Urinary bladder (tissue), 4 donors: ENCODE data around the gene EIF3F. TPM values are rescaled to one million over a fixed set of nuclear protein-coding genes. Genes with fewer than 3 reads are reported as not detected.

ENCODE experiments used
- DNase-seq: peaks from one replicate; pipeline ENCODE4 v3.0.0-alpha.2; 2015; ENCODE audit errors: extremely low spot score
- H3K27ac ChIP-seq: one replicate; pipeline ENCODE4 v1.5.1; 2013; ENCODE audit warnings: low read depth, mild to moderate bottlenecking, moderate library complexity
- H3K36me3 ChIP-seq: one replicate; pipeline ENCODE4 v1.6.1; 2013; ENCODE audit warnings: mild to moderate bottlenecking, moderate library complexity; ENCODE audit not compliant: insufficient read depth
- H3K4me1 ChIP-seq: one replicate; pipeline ENCODE4 v1.6.1; 2013; ENCODE audit warnings: mild to moderate bottlenecking, moderate library complexity; ENCODE audit not compliant: insufficient read depth
- H3K4me3 ChIP-seq: one replicate; pipeline ENCODE4 v1.5.1; 2013; ENCODE audit warnings: low read depth, low read length
- WGBS: extraction: QIAGEN DNeasy Blood & Tissue Kit; methylation state at CpG from one replicate; pipeline ENCODE4 v1.1.7; 2013; 5-methylcytosine and 5-hydroxymethylcytosine counted together
- polyA plus RNA-seq: library from polyadenylated mRNA; stranded (reverse); fragments of 200-250 nt; gene quantifications from one replicate; pipeline ENCODE4 v1.2.3, GENCODE V29; 2013
- total RNA-seq: library from RNA; depleted of rRNA; stranded (reverse); fragments of >200 nt; gene quantifications from one replicate; pipeline ENCODE4 v1.2.3, GENCODE V29; 2014
- donor health status: healthy with polysubstance abuse.
- donor health status: healthy.

The EIF3F gene
- total and polyA plus RNA-seq, 2 donors: 159 to 697 TPM

DNA sequence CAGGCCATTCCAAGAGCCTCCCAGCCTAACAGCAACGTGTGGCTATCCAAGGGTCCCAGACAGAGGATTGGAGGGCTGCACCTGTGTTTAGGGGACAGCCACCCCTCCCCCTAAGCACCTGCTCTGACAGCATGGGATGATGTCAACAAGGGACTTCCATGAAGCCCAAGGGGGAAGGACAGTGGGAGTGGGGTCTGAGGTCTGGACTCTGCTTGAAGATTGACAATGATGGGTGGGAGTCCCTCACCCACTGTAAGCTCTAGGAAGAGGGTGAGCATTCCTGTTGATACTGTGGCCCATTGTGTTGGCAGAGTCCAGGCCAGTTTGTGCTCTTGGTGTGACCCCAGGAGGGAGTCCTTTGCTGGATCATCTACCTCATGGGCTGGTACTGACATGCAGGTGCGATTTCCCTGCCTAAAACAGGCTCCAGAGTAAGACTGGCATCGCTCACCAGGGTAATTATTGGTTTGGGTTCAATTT lies 47.0 kb downstream of the EIF3F start:
- H3K36me3 ChIP-seq: no peaks in the 10 kb centered on the region
- no peak for DNase-seq
- 88% methylated on average over 3 of the region's 3 CpGs for WGBS
- H3K4me3 ChIP-seq: no peak overlapping the region
- no peak overlapping the region for H3K27ac ChIP-seq
- no peaks in the 10 kb centered on the region for H3K4me1 ChIP-seq

DNA sequence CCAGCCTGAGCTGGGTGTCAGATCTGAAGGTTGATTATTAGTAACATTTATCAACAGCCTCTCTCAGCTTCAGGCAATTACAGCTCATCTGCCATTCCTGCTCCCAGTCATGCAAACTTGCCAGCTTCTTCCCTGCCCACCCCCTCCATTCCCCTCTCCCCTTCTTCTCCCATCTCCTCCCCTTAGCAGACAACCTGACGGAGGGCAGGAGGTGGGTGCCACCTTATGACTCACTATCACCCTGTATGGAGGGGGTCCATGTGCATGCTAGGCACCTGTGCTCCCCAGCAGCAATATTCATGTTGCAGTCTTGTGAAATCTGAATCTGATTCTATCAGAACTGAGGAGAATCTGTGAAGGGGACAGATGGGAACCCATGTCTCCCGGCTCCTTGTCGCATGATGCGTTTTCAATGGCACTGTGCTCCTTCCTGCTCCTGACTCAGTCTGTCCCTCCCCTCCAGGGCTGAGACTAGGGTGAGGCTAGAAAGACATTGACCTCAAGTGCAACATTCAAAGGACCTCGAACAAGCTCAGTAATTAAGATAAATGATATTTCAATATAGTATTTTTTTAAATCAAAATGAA lies 47.6 kb downstream of the EIF3F start:
- Histone ChIP-seq H3K4me1 (no peaks in the 10 kb centered on the region), H3K4me3 (no peak overlapping the region), H3K27ac (no peak overlapping the region), H3K36me3 (no peaks in the 10 kb centered on the region)
- 83% methylated on average over 5 of the region's 5 CpGs for WGBS
- no peak for DNase-seq

- WGBS: 69% methylated on average over 11 of the region's 11 CpGs
- H3K4me3 ChIP-seq: no peak overlapping the region
- no peaks in the 10 kb centered on the region for H3K4me1 ChIP-seq
- no peaks in the 10 kb centered on the region for H3K36me3 ChIP-seq
- no peak for DNase-seq
- H3K27ac ChIP-seq: no peak overlapping the region
Observed at GRCh38 chr11:8035200-8035855, 48.2 kb downstream of the EIF3F start.

GRCh38 chr11:8036002-8036802 lies 49.1 kb downstream of the EIF3F start:
- WGBS: 82% methylated on average over 5 of the region's 5 CpGs
- Histone ChIP-seq H3K27ac (no peak overlapping the region), H3K36me3 (no peaks in the 10 kb centered on the region)

GRCh38 chr11:8036986-8037385 lies 49.8 kb downstream of the EIF3F start:
- no peak for DNase-seq
- H3K36me3 ChIP-seq: no peaks in the 10 kb centered on the region
- H3K27ac ChIP-seq: no peak overlapping the region
- no peak overlapping the region for H3K4me3 ChIP-seq
- H3K4me1 ChIP-seq: no peaks in the 10 kb centered on the region
- 92% methylated on average over 5 of the region's 5 CpGs for WGBS

More at GRCh38 chr11:8036002-8036802, 49.1 kb downstream of the EIF3F start:
- H3K4me3 ChIP-seq: no peak overlapping the region
- H3K4me1 ChIP-seq: no peaks in the 10 kb centered on the region
- no peak for DNase-seq

GRCh38 chr11:8038393-8038792 lies 51.3 kb downstream of the EIF3F start:
- 79% methylated on average over 8 of the region's 8 CpGs for WGBS
- H3K4me3 ChIP-seq: no peak overlapping the region
- no peaks in the 10 kb centered on the region for H3K36me3 ChIP-seq
- H3K27ac ChIP-seq: no peak overlapping the region
- no peaks in the 10 kb centered on the region for H3K4me1 ChIP-seq
- DNase-seq: no peak

DNA sequence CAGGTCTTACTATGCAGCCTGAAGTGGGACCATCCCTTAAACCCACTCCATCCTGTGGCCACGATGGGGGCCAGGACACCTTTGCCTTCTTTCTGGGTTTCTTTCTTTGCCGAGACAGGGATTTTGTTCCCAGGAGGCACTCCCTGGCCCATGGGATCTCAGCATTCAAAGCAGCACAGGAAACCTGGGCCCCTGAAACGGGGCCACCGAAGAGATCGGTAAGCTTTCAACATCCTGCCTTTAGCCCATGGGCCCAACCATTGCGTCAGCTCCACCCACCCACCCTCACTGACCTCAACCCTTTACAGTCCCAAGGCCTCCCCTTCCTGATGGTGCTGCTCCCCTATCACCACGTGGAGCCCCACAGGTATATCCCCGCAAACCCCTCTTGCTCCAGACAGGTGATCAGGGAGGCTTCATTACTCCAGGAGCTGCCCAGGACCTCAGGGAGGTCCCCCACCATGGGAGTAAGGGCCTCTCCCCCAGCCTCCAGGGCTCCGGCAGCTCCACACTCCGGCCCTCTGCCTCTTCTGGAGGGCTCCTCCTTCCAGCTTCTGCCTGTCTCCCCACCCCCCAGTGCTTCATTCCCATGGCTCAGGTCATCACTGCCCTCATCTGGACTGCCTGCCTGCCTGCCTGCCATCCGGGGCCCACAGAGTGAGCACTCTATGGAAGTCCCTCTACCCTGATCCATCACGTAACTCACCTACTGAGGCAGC lies 51.8 kb downstream of the EIF3F start:
- Histone ChIP-seq H3K36me3 (no peaks in the 10 kb centered on the region), H3K27ac (no peak overlapping the region), H3K4me3 (no peak overlapping the region), H3K4me1 (no peaks in the 10 kb centered on the region)
- no peak for DNase-seq
- WGBS: 89% methylated on average over 12 of the region's 12 CpGs

GRCh38 chr11:8039530-8040260 lies 52.6 kb downstream of the EIF3F start:
- Histone ChIP-seq H3K27ac (no peak overlapping the region), H3K4me1 (no peaks in the 10 kb centered on the region), H3K4me3 (no peak overlapping the region), H3K36me3 (no peaks in the 10 kb centered on the region)
- WGBS: 89% methylated on average over 10 of the region's 10 CpGs
- no peak for DNase-seq

GRCh38 chr11:8040261-8040920 lies 53.3 kb downstream of the EIF3F start:
- Histone ChIP-seq H3K36me3 (no peaks in the 10 kb centered on the region), H3K4me3 (no peak overlapping the region), H3K27ac (no peak overlapping the region), H3K4me1 (no peaks in the 10 kb centered on the region)
- no peak for DNase-seq
- WGBS: 90% methylated on average over 4 of the region's 4 CpGs

GRCh38 chr11:8040921-8041285 lies 53.8 kb downstream of the EIF3F start:
- Histone ChIP-seq H3K4me1 (no peaks in the 10 kb centered on the region), H3K4me3 (no peak overlapping the region), H3K36me3 (no peaks in the 10 kb centered on the region), H3K27ac (no peak overlapping the region)
- 92% methylated on average over 2 of the region's 2 CpGs for WGBS
- no peak for DNase-seq

DNA sequence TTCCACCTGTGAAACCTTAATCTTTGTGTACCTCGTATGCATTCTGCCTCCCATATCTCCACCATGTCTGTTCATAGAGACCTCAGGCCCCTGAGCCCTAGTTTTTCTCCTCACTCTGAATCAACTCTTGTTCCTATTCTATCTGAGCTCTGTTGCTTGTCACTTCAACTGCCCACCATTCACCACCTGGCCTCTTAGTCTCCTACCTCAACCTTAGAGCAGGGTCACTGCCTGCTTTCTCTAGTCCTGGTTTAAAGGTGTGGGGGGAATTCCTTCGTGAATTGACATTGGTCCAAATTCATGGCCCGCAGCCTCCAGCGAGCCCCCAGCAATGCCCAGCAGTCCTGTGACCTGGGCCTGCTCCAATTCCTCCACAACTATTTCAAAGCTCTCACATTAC lies 54.4 kb downstream of the EIF3F start:
- Histone ChIP-seq H3K27ac (no peak overlapping the region), H3K36me3 (no peaks in the 10 kb centered on the region), H3K4me3 (no peak overlapping the region), H3K4me1 (no peaks in the 10 kb centered on the region)
- no peak for DNase-seq
- WGBS: 94% methylated on average over 4 of the region's 4 CpGs

GRCh38 chr11:8043756-8044155 lies 56.6 kb downstream of the EIF3F start:
- no peak overlapping the region for H3K4me3 ChIP-seq
- no peak overlapping the region for H3K27ac ChIP-seq
- no peaks in the 10 kb centered on the region for H3K4me1 ChIP-seq
- WGBS: 74% methylated on average over 2 of the region's 2 CpGs
- H3K36me3 ChIP-seq: no peaks in the 10 kb centered on the region
- no peak for DNase-seq

GRCh38 chr11:8045839-8046238 lies 58.7 kb downstream of the EIF3F start:
- Histone ChIP-seq H3K4me3 (no peak overlapping the region), H3K36me3 (no peaks in the 10 kb centered on the region), H3K27ac (no peak overlapping the region), H3K4me1 (no peaks in the 10 kb centered on the region)
- WGBS: 56% methylated on average over 4 of the region's 4 CpGs
- no peak for DNase-seq
